Ovary (tissue), 10 donors: ENCODE results near the gene DYRK1A. TPM values are rescaled to one million over a fixed set of nuclear protein-coding genes. Genes with fewer than 3 reads are reported as not detected.
"Not testable (repeated sequence)": the region's sequence is repeated elsewhere in the genome, so short reads cannot be mapped to it uniquely, and the experiment has no call there.

ENCODE experiments used
- DNase-seq, 5 donors: peaks; one replicate each; pipeline ENCODE4 v3.0.0-alpha.2; 2019 to 2020
- H3K27ac ChIP-seq, 2 donors: fragments of 200-600 bp; one replicate each; pipeline versions ENCODE4 v1.5.1 to v1.8.0; 2019 to 2022
- H3K27me3 ChIP-seq: fragments of 200-600 bp; one replicate; pipeline ENCODE4 v1.8.0; 2022
- H3K36me3 ChIP-seq: fragments of 200-600 bp; sonication (generic); one replicate; pipeline ENCODE4 v1.5.1; 2019
- H3K4me1 ChIP-seq: one replicate; pipeline ENCODE4 v1.8.1; 2013; ENCODE audit warnings: mild to moderate bottlenecking, moderate library complexity; ENCODE audit not compliant: insufficient read depth
- H3K4me3 ChIP-seq: fragments of 200-600 bp; sonication (generic); one replicate; pipeline ENCODE4 v1.5.1; 2017
- H3K9me3 ChIP-seq, 2 donors: fragments of 200-600 bp in 1 of 2; sonication (generic) in 1 of 2; one replicate each; pipeline versions ENCODE4 v1.5.1 to v1.8.1; 2013 to 2019; ENCODE audit warnings: mild to moderate bottlenecking in 1 of 2, moderate library complexity in 1 of 2
- CTCF ChIP-seq, 3 donors: fragments of 450-650 bp in 2 of 3; fragments of 200-600 bp in 1 of 3; IDR thresholded peaks; one replicate each; pipeline versions ENCODE4 v1.5.1 to v1.8.0; 2016 to 2022; ENCODE audit warnings: antibody characterized with exemption in 3 of 3, mild to moderate bottlenecking in 1 of 3
- EP300 ChIP-seq: sonication (generic); formaldehyde crosslinking; IDR thresholded peaks from one replicate; pipeline ENCODE4 v1.6.1; 2017; ENCODE audit warnings: antibody characterized with exemption
- POLR2A ChIP-seq: fragments of 450-650 bp; IDR thresholded peaks from one replicate; pipeline ENCODE4 v1.6.1; 2017; ENCODE audit warnings: antibody characterized with exemption, mild to moderate bottlenecking, moderate library complexity
- WGBS, 3 donors: extraction: QIAGEN DNeasy Blood & Tissue Kit in 1 of 3; methylation state at CpG; one replicate each; pipeline versions ENCODE4 v1.1.5 to v1.1.7; 2013 to 2017; 5-methylcytosine and 5-hydroxymethylcytosine counted together
- intact Hi-C, 4 donors: fragments of 100-400 bp; cut with DNase I; formaldehyde crosslinking; loops; one replicate each; pipeline versions ENCODE4 v1.11.0 to v1.15.1; 2022 to 2023
- long read RNA-seq, 3 donors: library from polyadenylated mRNA in 2 of 3; unstranded in 2 of 3; transcript quantifications; one replicate each; pipeline ENCODE4 v2.0.0 and lab custom pipeline, GENCODE V29; 2021 to 2026
- polyA plus RNA-seq, 2 donors: library from polyadenylated mRNA; stranded (reverse); fragments of 200-250 nt in 1 of 2; fragments of 350-450 nt in 1 of 2; fragmentation: Illumina TruSeq in 1 of 2; extraction: RNeasy Lipid Tissue Mini Kit (QIAGEN cat#74804) in 1 of 2; gene quantifications; one replicate each; pipeline ENCODE4 v1.2.3, GENCODE V29; 2013 to 2014
- total RNA-seq, 7 donors: library from RNA; depleted of rRNA in 2 of 7; stranded (reverse); fragments of >200 nt in 2 of 7; fragmentation: NEBNext Ultra II Directional in 3 of 7; extraction: Animal tissue kit (Norgen Biotek cat#: 25700) in 3 of 7; gene quantifications; one replicate each; pipeline versions ENCODE4 v1.1.0 to v1.2.4, GENCODE V29; 2016 to 2023
- donor health status: DM: no; HTN: no; CAD: no; lungs with moderate emphysema.
- donor health status: DM: no; HTN: no; CAD: no.
- donor health status: Bipolar disorder and iron deficiency.
- donor health status: DM: yes; HTN: yes; CAD: no.
- donor health status: DM: no; HTN: no; CAD: no.
- donor health status: DM: yes; HTN: yes; CAD: no.

The DYRK1A gene
- total RNA-seq, result 10 to 100 TPM; 65.5 to 89.0 (median 77.5) TPM
- polyA plus RNA-seq, result 10 to 100 TPM; 30.9 to 46.1 TPM
- long read RNA-seq, donor 1, partial matches to known transcripts, result 0 of 11 reads
- long read RNA-seq, donor 1, other reads (novel, unspliced or antisense), result 11 of 11 reads
- long read RNA-seq, donor 2, full-length matches to known transcripts, result 13 of 13 reads
- long read RNA-seq, donor 2, partial matches to known transcripts, result 0 of 13 reads
- long read RNA-seq, donor 2, other reads (novel, unspliced or antisense), result 0 of 13 reads
- long read RNA-seq, donor 3, partial matches to known transcripts, result 0 of 6 reads
- long read RNA-seq, donor 3, other reads (novel, unspliced or antisense), result 6 of 6 reads

GRCh38 chr21:37366482-37367316 lies at the start of gene DYRK1A:
Gene DYRK1A, plus strand, starts transcription at chr21:37366773. Its CDS starts 53,602 bp downstream, at chr21:37420375.
- Histone ChIP-seq H3K9me3 (no peaks in the 10 kb centered on the region), H3K36me3 (no peaks in the 10 kb centered on the region), H3K4me3 (peak within 1 kb of the TSS; percentile 99), H3K27ac (peak within 1 kb of the TSS; percentile 99 to 100), H3K4me1 (no peaks in the 10 kb centered on the region), H3K27me3 (no peaks in the 10 kb centered on the region)
- intact Hi-C loops, result loop anchor here in 2 of 4 donors (2.0 to 5.0 kb wide), 4 partner anchors 100 to 294 kb away; partner anchors contain the start of genes PIGP (in 2 of the 2), TTC3 (in 2 of the 2) and VPS26C (in 1 of the 2)
- peak; percentile 99 for DNase-seq
- TF ChIP-seq CTCF (IDR thresholded peaks at IDR 0.05) (peak in 1 of 3 donors; percentile 17), EP300 (peak; percentile 93), POLR2A (peak; percentile 31)
- WGBS, 3 donors, result 0 to 1% (median 1%) methylated on average over 56 to 92 of the region's 92 CpGs

GRCh38 chr21:37319551-37319950 lies 47.0 kb upstream of the DYRK1A start:
- H3K27ac ChIP-seq, result no peak overlapping the region
- WGBS, 3 donors, result 87 to 94% (median 92%) methylated on average over 2 of the region's 2 CpGs

DNA sequence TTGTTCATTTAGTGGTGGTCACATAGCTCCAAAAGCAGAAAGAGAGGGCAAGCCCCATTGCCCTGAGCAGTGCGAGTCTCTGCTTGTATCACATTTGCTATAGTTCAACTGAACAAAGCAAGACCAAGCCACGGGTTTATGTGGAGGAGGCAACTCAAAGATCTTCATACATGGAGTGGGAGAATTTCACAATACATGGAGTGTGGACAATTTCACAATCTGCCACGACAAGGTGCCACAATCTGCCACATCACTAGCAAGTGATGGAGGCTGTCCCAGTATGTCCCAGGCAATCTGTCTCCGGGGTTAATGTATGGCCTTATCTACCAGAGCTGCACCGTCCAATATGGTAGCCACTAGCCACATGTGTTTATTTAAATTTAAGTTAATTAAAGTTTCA lies 44.5 kb upstream of the DYRK1A start:
- H3K27me3 ChIP-seq, result no peaks in the 10 kb centered on the region
- H3K27ac ChIP-seq, result no peak overlapping the region
- 70 to 88% (median 85%) methylated on average over 5 of the region's 5 CpGs for WGBS, 3 donors
- intact Hi-C loops, result loop anchor here in 1 of 4 donors (10.0 kb wide), 1 partner anchor 357 kb away; the partner anchor contains the start of gene HLCS
- no peaks in the 10 kb centered on the region for H3K36me3 ChIP-seq
- H3K9me3 ChIP-seq, result no peaks in the 10 kb centered on the region
- DNase-seq, result no peak
- no peak for TF ChIP-seq EP300
- TF ChIP-seq POLR2A, result no peak
- TF ChIP-seq CTCF (IDR thresholded peaks at IDR 0.05), result no peak
- H3K4me1 ChIP-seq, result no peaks in the 10 kb centered on the region
- no peak overlapping the region for H3K4me3 ChIP-seq

More at GRCh38 chr21:37319551-37319950, 47.0 kb upstream of the DYRK1A start:
- no peak for DNase-seq
- intact Hi-C loops, result no loop called here
- no peaks in the 10 kb centered on the region for H3K9me3 ChIP-seq
- no peaks in the 10 kb centered on the region for H3K36me3 ChIP-seq
- no peaks in the 10 kb centered on the region for H3K27me3 ChIP-seq
- H3K4me3 ChIP-seq, result no peak overlapping the region
- no peaks in the 10 kb centered on the region for H3K4me1 ChIP-seq
- TF ChIP-seq CTCF (IDR thresholded peaks at IDR 0.05) (no peak), EP300 (no peak), POLR2A (no peak)

DNA sequence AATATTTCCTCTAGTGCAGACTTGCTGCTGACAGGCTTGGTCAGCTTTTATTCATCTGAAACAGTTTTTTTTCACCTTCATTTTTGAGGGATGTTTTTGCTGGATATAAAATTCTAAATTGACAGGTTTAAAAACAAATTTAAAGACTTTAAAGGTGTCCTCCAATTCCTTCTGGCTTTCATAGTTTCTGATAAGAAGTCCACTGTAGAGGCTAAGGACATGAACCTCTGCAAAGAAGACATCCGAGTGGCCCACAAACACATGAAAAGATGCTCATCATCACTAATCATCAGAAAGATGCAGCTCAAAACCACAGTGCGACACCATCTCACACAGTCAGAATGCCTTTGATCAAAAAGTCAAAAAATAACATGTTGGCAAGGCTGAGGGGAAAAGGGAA lies 42.0 kb upstream of the DYRK1A start:
- TF ChIP-seq CTCF (IDR thresholded peaks at IDR 0.05) (no peak), EP300 (no peak), POLR2A (no peak)
- Histone ChIP-seq H3K9me3 (no peaks in the 10 kb centered on the region), H3K27me3 (no peaks in the 10 kb centered on the region), H3K4me3 (no peak overlapping the region), H3K27ac (no peak overlapping the region), H3K36me3 (no peaks in the 10 kb centered on the region), H3K4me1 (no peaks in the 10 kb centered on the region)
- no peak for DNase-seq
- intact Hi-C loops, result loop anchor here in 1 of 4 donors (10.0 kb wide), 1 partner anchor 360 kb away; the partner anchor contains the start of gene HLCS
- WGBS, 3 donors, result 89 to 93% (median 91%) methylated on average over 2 of the region's 2 CpGs

DNA sequence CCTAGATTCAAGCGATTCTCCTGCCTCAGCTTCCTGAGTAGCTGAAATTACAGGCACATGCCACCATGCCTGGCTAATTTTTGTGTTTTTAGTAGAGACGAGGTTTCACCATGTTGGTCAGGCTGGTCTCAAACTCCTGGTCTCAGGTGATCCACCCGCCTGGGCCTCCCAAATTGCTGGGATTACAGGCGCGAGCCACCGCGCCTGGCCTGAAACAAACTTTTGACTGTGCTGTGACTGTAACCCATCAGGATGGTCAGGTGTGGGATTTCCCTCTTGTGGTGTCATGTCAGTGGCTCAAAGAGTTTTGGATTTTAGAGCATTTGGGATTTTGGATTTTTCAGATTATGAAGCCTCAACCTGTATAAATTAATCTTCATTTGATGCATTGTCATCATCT lies 38.4 kb upstream of the DYRK1A start:
- H3K36me3 ChIP-seq, H3K4me3 ChIP-seq, H3K4me1 ChIP-seq, DNase-seq, H3K27me3 ChIP-seq, H3K27ac ChIP-seq, H3K9me3 ChIP-seq: not testable (repeated sequence)
- intact Hi-C loops, result loop anchor here in 1 of 4 donors (10.0 kb wide), 1 partner anchor 363 kb away; the partner anchor contains the start of gene HLCS
- 83 to 94% (median 92%) methylated on average over 7 of the region's 7 CpGs for WGBS, 3 donors
